Thyroid gland (tissue), 4 donors: ENCODE results near the gene FAM209B. TPM values are rescaled to one million over a fixed set of nuclear protein-coding genes. Genes with fewer than 3 reads are reported as not detected.
A peak's percentile ranks its signal among the peaks of the same experiment; 100 is the strongest.

Experiments
- DNase-seq, 2 donors: peaks; one replicate each; pipeline ENCODE4 v3.0.0-alpha.2; 2019
- H3K27ac ChIP-seq, 3 donors: fragments of 200-600 bp; sonication (generic); 1 replicate in 2 of 3; 2 replicates in 1 of 3; pipeline ENCODE4 v1.5.1; 2016 to 2019; ENCODE audit warnings: mild to moderate bottlenecking in 1 of 3, moderate library complexity in 1 of 3
- H3K27me3 ChIP-seq: fragments of 200-600 bp; sonication (generic); one replicate; pipeline ENCODE4 v1.5.1; 2019
- H3K36me3 ChIP-seq, 2 donors: fragments of 200-600 bp; sonication (generic); one replicate each; pipeline ENCODE4 v1.5.1; 2016 to 2019
- H3K4me1 ChIP-seq, 2 donors: fragments of 200-600 bp; sonication (generic); one replicate each; pipeline ENCODE4 v1.5.1; 2017 to 2019
- H3K4me3 ChIP-seq, 3 donors: fragments of 200-600 bp; sonication (generic); replicated peaks in 1 of 3; 1 replicate in 2 of 3; 2 replicates in 1 of 3; pipeline ENCODE4 v1.5.1; 2016; ENCODE audit warnings: mild to moderate bottlenecking in 1 of 3
- H3K9me3 ChIP-seq: fragments of 200-600 bp; sonication (generic); one replicate; pipeline ENCODE4 v1.5.1; 2017
- POLR2A ChIP-seq, 2 donors: fragments of 450-650 bp; IDR thresholded peaks; one replicate each; pipeline ENCODE4 v1.6.1; 2017; ENCODE audit warnings: antibody characterized with exemption in 2 of 2, mild to moderate bottlenecking in 2 of 2, moderate library complexity in 1 of 2
- WGBS, 2 donors: methylation state at CpG; one replicate each; pipeline ENCODE4 v1.1.5; 2017; 5-methylcytosine and 5-hydroxymethylcytosine counted together
- intact Hi-C: fragments of 100-400 bp; cut with DNase I; formaldehyde crosslinking; loops from one replicate; pipeline ENCODE4 v1.15.1; 2023
- total RNA-seq, 4 donors: library from RNA; depleted of rRNA; stranded (reverse); fragments of >200 nt; gene quantifications; one replicate each; pipeline ENCODE4 v1.2.3, GENCODE V29; 2016
- TF ChIP-seq, protein P1 (sequence below), 6 experiments: fragments of 200-600 bp in 3 of 6; fragments of 450-650 bp in 3 of 6; sonication (generic) in 3 of 6; IDR thresholded peaks; one replicate each; pipeline ENCODE4 v1.5.1; 2016 to 2019; ENCODE audit warnings: antibody characterized with exemption in 6 of 6, mild to moderate bottlenecking in 2 of 6, inconsistent platforms in 1 of 6, moderate library complexity in 1 of 6

Gene FAM209B
- total RNA-seq, 4 donors from 2014 or later: 0.56 TPM; not detected in 3

DNA sequence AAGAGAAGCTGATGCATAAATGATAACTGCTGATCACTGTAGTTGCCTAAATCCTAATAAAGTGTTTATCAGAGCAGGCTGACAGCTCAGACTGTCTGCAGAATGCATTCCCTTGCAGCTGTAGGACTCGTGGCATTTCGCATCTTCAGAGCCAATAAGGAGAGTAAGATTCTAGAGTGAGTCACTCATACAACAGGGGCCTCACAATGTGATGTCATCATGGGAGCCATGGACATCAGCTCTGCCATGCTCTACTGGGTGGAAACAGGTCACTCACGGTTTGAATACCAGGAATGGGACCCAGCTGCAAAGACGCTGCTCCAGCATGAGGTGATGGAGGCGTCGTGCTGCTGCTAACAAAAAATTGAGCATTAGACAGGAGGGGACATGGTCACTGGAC, 7.4 kb downstream of the FAM209B start:
- DNase-seq: no peak
- no peaks in the 10 kb centered on the region for H3K27me3 ChIP-seq
- no peak overlapping the region for H3K27ac ChIP-seq
- no peaks in the 10 kb centered on the region for H3K36me3 ChIP-seq
- no peaks in the 10 kb centered on the region for H3K9me3 ChIP-seq
- intact Hi-C loops: loop anchor here (10.0 kb wide), 1 partner anchor 434 kb away; no protein-coding TSS in a partner anchor
- 87 to 88% methylated on average over 6 of the region's 6 CpGs for WGBS, 2 donors
- no peak for TF ChIP-seq POLR2A (IDR thresholded peaks at IDR 0.05)
- TF ChIP-seq, protein P1, sequence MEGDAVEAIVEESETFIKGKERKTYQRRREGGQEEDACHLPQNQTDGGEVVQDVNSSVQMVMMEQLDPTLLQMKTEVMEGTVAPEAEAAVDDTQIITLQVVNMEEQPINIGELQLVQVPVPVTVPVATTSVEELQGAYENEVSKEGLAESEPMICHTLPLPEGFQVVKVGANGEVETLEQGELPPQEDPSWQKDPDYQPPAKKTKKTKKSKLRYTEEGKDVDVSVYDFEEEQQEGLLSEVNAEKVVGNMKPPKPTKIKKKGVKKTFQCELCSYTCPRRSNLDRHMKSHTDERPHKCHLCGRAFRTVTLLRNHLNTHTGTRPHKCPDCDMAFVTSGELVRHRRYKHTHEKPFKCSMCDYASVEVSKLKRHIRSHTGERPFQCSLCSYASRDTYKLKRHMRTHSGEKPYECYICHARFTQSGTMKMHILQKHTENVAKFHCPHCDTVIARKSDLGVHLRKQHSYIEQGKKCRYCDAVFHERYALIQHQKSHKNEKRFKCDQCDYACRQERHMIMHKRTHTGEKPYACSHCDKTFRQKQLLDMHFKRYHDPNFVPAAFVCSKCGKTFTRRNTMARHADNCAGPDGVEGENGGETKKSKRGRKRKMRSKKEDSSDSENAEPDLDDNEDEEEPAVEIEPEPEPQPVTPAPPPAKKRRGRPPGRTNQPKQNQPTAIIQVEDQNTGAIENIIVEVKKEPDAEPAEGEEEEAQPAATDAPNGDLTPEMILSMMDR (IDR thresholded peaks at IDR 0.05): no peak
- H3K4me3 ChIP-seq: no peak overlapping the region
- no peaks in the 10 kb centered on the region for H3K4me1 ChIP-seq

DNA sequence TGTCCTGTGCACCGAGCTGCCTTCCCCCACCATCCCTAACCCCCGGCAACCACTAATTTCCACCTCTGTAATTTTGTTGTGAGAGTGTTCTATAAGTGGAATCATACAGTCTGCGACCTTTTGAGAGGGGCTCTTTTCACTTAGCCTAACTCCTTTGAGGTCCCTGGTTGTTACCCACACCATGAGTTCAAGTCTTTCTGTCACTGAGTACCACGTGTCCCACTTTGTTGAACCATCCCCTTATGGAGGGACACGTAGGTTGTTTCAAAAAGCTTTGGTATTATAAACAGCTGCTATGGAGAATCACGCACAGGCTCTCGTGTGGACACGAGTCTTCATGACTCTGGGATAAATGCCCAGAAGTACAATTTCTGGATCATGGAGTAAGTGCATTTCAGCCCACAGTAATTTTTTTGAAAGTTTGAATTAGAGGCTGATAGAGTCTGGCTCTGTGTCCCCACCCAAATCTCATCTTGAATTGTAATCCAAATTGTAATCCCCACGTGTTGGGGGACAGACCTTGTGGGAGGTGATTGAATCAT, 9.5 kb downstream of the FAM209B start:
- no peak for DNase-seq
- Histone ChIP-seq H3K27me3 (no peaks in the 10 kb centered on the region), H3K4me3 (no peak overlapping the region), H3K4me1 (no peaks in the 10 kb centered on the region), H3K9me3 (no peaks in the 10 kb centered on the region), H3K36me3 (no peaks in the 10 kb centered on the region), H3K27ac (no peak overlapping the region)
- intact Hi-C loops: loop anchor here (10.0 kb wide), 1 partner anchor 432 kb away; no protein-coding TSS in a partner anchor
- TF ChIP-seq POLR2A (IDR thresholded peaks at IDR 0.05): no peak
- TF ChIP-seq, protein P1 (IDR thresholded peaks at IDR 0.05): no peak
- WGBS, 2 donors: 26 to 43% methylated on average over 9 of the region's 9 CpGs

DNA sequence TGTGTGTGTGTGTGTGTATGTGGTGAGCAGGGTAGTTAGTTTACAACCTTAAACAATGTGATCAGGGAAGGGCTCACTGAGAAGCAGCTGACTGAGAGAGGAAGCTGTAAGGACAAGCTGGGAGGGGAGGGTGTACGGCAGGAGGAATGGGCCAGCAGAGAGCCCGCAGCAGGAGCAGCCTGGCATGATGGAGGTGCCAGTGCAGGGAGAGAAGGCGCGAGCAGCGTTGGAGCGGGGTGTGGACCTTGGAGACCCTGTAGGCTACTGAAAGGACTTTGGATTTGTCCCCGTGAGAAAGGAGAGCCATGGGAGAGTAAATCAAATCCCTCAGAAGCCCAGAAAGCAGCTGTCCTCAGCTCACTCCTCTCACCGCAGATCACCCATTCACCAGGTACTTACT, 18.5 kb downstream of the FAM209B start:
- Histone ChIP-seq H3K4me1 (peaks cover 0 to 11% of the 10 kb centered on the region in 2 donors), H3K36me3 (no peaks in the 10 kb centered on the region), H3K27ac (no peak overlapping the region), H3K9me3 (no peaks in the 10 kb centered on the region), H3K4me3 (no peak overlapping the region), H3K27me3 (no peaks in the 10 kb centered on the region)
- no peak for DNase-seq
- 87 to 89% methylated on average over 8 of the region's 8 CpGs for WGBS, 2 donors
- TF ChIP-seq, protein P1 (IDR thresholded peaks at IDR 0.05): no peak
- no peak for TF ChIP-seq POLR2A (IDR thresholded peaks at IDR 0.05)
- intact Hi-C loops: no loop called here

DNA sequence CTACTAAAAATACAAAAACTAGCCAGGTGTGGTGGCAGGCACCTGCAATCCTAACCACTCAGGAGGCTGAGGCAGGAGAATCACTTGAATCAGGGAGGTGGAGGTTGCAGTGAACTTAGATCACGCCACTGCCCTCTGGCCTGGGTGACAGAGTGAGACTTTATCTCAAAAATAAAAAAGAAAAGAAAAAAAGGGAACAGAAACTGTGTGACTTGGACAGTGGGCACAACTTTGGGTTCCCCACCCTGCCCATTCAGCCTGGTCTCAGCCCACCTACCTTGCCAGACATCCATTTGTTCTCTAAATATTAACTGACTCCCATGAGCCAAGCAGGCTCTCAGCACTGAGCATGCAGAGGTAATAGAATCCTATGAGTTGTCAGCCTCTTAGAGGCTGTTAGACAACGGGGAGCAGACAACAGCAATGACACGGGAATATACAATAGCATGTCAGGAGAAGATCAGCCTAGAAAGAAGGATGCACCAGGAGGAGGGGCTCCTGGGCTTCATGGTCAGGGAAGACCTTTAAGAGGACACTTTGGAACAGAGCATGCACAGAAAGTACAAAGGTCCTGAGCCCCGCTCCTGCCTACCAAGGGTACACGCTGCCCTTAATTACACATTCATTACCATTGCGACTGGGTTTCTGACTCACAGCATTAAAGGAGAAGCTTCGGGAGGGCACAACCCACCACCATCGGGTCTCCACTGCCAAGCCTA, 20.0 kb downstream of the FAM209B start:
- no peak overlapping the region for H3K27ac ChIP-seq
- DNase-seq: no peak
- H3K4me3 ChIP-seq: no peak overlapping the region
- H3K27me3 ChIP-seq: no peaks in the 10 kb centered on the region
- no peaks in the 10 kb centered on the region for H3K36me3 ChIP-seq
- intact Hi-C loops: no loop called here
- peaks cover 0 to 11% of the 10 kb centered on the region in 2 donors for H3K4me1 ChIP-seq
- 74 to 86% methylated on average over 8 of the region's 8 CpGs for WGBS, 2 donors
- no peak for TF ChIP-seq POLR2A (IDR thresholded peaks at IDR 0.05)
- TF ChIP-seq, protein P1 (IDR thresholded peaks at IDR 0.05): no peak
- no peaks in the 10 kb centered on the region for H3K9me3 ChIP-seq

DNA sequence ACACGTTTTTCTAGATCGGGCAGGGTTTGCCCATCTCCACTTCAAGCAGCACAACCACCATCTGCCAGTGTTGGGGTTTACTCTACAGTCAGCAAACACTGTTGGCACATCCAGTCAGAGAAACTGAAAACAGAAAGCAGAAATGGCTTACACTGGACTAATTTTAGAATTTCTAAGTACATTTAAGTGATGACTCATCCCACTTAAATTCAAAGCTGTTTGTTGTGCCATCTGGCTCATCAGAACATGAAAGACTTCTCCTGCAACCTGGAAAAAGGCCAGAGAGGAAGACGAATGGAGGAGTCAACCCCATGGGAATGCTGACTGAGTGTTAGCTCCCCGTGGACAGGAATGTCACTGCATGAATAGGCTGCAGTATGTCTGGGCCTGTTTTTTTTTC, 21.8 kb downstream of the FAM209B start:
- no peaks in the 10 kb centered on the region for H3K36me3 ChIP-seq
- peak; percentile 52 to 59 for DNase-seq
- 7 to 21% methylated on average over 4 of the region's 4 CpGs for WGBS, 2 donors
- H3K4me3 ChIP-seq: no peak overlapping the region
- TF ChIP-seq, protein P1 (IDR thresholded peaks at IDR 0.05): peak in 2 of 6 experiments; percentile 7 to 19
- TF ChIP-seq POLR2A (IDR thresholded peaks at IDR 0.05): no peak
- no peaks in the 10 kb centered on the region for H3K27me3 ChIP-seq
- H3K4me1 ChIP-seq: peaks cover 0 to 11% of the 10 kb centered on the region in 2 donors
- H3K9me3 ChIP-seq: no peaks in the 10 kb centered on the region
- intact Hi-C loops: no loop called here
- peak overlapping the region in 1 of 3 donors; percentile 56 for H3K27ac ChIP-seq
